ENCODE data around the gene NABP1.

The NABP1 gene

DNA sequence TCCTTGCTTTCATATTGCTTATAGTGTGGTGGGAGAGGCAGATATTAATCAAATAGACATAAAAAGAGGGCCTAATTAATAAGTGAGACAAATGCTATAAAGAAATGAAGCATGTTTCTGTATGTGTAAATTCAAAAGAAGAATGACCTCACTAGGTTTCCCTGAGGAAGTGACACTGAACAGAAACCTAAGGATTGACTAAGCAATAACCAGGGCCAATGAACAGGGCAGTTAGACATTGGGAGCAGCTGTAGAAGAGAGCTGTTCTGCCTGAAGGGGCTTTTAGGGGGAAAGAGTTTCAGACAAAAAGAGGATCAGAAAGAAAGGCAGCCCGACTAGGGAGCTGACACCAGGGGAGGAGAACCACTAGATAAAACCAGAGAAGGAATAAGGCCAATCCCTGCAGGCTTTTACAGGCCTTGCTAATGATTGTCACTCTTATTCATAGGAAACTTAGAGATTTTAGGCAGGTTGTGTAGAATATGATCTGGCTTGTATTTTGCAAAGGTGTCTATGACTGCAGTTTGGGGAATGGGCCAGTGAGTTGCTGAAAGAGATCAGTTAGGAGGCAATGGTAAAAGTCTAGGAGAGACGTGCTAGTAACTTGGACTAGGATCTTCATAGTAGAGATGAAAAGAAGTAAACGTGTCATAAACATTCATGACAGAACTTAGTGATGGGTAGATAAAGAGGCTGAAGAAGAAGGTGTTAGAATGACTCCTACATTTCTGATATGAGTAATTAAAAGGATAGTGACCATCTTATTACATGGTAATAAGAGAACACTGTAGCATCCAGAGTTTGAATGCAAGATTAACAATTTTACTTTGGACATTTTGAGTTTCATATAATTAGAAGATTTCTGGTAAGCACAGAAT is 26.8 kb upstream of the NABP1 start:
- no peak for TF ChIP-seq EP300 (IDR thresholded peaks at IDR 0.05; ENCODE audit: borderline replicate concordance)
- no peak for TF ChIP-seq CREB1 (IDR thresholded peaks at IDR 0.05; ENCODE audit: low read depth)
- no peak for TF ChIP-seq NFIC (IDR thresholded peaks at IDR 0.05)
- TF ChIP-seq CEBPB (IDR thresholded peaks at IDR 0.05), result no peak
- TF ChIP-seq EGR1 (IDR thresholded peaks at IDR 0.05), result no peak
- TF ChIP-seq, protein P1, sequence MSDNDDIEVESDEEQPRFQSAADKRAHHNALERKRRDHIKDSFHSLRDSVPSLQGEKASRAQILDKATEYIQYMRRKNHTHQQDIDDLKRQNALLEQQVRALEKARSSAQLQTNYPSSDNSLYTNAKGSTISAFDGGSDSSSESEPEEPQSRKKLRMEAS (IDR thresholded peaks at IDR 0.05), result no peak
- no peak for TF ChIP-seq FOXM1 (IDR thresholded peaks at IDR 0.05; ENCODE audit: borderline replicate concordance, low read depth)
- TF ChIP-seq, protein P2, sequence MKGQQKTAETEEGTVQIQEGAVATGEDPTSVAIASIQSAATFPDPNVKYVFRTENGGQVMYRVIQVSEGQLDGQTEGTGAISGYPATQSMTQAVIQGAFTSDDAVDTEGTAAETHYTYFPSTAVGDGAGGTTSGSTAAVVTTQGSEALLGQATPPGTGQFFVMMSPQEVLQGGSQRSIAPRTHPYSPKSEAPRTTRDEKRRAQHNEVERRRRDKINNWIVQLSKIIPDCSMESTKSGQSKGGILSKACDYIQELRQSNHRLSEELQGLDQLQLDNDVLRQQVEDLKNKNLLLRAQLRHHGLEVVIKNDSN (IDR thresholded peaks at IDR 0.05), result no peak
- no peak for TF ChIP-seq RAD21 (IDR thresholded peaks at IDR 0.05; ENCODE audit: low read depth)
- TF ChIP-seq, protein P3, sequence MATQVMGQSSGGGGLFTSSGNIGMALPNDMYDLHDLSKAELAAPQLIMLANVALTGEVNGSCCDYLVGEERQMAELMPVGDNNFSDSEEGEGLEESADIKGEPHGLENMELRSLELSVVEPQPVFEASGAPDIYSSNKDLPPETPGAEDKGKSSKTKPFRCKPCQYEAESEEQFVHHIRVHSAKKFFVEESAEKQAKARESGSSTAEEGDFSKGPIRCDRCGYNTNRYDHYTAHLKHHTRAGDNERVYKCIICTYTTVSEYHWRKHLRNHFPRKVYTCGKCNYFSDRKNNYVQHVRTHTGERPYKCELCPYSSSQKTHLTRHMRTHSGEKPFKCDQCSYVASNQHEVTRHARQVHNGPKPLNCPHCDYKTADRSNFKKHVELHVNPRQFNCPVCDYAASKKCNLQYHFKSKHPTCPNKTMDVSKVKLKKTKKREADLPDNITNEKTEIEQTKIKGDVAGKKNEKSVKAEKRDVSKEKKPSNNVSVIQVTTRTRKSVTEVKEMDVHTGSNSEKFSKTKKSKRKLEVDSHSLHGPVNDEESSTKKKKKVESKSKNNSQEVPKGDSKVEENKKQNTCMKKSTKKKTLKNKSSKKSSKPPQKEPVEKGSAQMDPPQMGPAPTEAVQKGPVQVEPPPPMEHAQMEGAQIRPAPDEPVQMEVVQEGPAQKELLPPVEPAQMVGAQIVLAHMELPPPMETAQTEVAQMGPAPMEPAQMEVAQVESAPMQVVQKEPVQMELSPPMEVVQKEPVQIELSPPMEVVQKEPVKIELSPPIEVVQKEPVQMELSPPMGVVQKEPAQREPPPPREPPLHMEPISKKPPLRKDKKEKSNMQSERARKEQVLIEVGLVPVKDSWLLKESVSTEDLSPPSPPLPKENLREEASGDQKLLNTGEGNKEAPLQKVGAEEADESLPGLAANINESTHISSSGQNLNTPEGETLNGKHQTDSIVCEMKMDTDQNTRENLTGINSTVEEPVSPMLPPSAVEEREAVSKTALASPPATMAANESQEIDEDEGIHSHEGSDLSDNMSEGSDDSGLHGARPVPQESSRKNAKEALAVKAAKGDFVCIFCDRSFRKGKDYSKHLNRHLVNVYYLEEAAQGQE (IDR thresholded peaks at IDR 0.05; ENCODE audit: low read depth), result no peak
- TF ChIP-seq ZBTB7A (IDR thresholded peaks at IDR 0.05; ENCODE audit: low read depth), result no peak
- no peak for TF ChIP-seq YY1 (IDR thresholded peaks at IDR 0.05; ENCODE audit: low read depth)
- no peak for TF ChIP-seq TEAD4 (IDR thresholded peaks at IDR 0.05)
- no peak for TF ChIP-seq TCF12 (IDR thresholded peaks at IDR 0.05; ENCODE audit: low read depth)
- TF ChIP-seq TAF1 (IDR thresholded peaks at IDR 0.05; ENCODE audit: low read depth), result no peak

DNA sequence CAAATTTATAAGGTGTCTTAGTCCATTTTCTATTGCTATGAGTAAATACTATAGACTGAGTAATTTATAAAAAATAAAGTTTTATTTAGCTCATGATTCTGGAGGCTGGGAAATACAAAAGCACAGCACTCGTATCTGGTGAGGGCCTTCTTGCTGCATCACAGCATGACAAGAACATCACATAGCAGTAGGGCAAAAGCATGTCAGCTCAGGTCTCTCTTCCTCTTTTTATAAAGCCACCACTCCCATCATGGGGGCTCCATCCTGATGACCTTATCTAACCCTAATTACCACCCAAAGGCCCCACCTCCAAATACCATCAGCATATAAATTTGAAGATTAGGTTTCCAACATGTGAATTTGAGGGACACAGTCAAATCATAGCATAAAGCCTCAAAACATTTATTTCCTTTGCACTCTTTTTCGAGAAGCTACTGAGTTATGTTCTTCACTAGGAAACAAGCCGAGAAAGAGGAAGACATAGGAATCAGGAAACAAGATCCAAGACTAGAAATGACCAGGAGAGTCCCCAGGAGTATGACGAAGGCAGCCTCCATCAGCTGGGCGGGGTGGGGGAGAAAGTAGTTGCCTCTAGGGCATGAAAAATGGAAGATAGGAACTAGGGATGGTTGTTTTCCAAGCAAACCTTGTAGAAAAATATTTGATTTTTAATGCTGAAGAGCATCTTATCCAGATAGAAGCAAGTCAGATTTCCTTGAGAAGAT is 24.1 kb upstream of the NABP1 start:
- TF ChIP-seq TAF1 (IDR thresholded peaks at IDR 0.05; ENCODE audit: low read depth) (no peak), CEBPB (IDR thresholded peaks at IDR 0.05) (no peak), CREB1 (IDR thresholded peaks at IDR 0.05; ENCODE audit: low read depth) (no peak)
- TF ChIP-seq, protein P1 (IDR thresholded peaks at IDR 0.05), result no peak
- TF ChIP-seq, protein P2 (IDR thresholded peaks at IDR 0.05), result no peak

DNA sequence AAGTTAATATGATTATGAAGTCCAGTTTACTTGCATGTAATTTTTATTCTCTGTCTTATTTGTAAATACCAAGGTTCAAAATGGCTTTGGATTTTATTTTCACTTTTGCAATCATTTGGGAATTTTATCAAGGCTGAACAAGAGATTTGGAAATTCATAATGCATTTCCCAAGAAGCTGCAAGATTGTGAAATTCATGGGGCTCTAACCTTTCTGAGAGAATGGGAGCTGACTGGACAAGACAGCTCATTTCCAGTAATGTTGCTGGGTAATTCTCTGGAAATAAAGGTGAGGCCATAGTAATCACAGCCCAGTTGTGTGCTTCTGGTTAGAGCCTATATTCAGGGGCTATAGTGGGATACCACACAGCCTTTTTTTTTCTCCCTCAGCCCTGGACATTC is 21.5 kb upstream of the NABP1 start:
- no peak for TF ChIP-seq TEAD4 (IDR thresholded peaks at IDR 0.05)
- no peak for TF ChIP-seq CREB1 (IDR thresholded peaks at IDR 0.05; ENCODE audit: low read depth)
- TF ChIP-seq FOXM1 (IDR thresholded peaks at IDR 0.05; ENCODE audit: borderline replicate concordance, low read depth), result no peak
- TF ChIP-seq ZBTB7A (IDR thresholded peaks at IDR 0.05; ENCODE audit: low read depth), result no peak

DNA sequence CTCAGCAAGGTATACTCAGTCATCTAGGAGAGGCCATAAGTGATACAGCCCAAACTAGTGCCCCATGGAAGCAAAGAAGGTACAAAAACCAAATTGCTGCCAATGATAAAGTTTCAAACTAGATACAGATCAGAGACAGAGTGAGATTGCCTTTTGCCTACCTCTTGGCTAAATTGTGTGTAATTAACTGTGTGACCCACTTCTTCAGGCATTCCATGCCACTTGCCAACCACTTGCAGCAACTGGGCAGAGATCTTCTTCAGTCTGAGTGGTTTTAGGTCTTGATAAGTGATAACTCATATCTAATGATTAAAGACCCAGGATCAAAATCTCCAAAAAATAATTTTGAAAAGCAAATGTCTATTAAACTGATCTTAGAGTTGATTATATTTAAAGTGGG is 21.1 kb upstream of the NABP1 start:
- TF ChIP-seq TEAD4 (IDR thresholded peaks at IDR 0.05) (no peak), ZBTB7A (IDR thresholded peaks at IDR 0.05; ENCODE audit: low read depth) (no peak), RAD21 (IDR thresholded peaks at IDR 0.05; ENCODE audit: low read depth) (no peak), TAF1 (IDR thresholded peaks at IDR 0.05; ENCODE audit: low read depth) (no peak), EP300 (IDR thresholded peaks at IDR 0.05; ENCODE audit: borderline replicate concordance) (no peak), NFIC (IDR thresholded peaks at IDR 0.05) (no peak), CREB1 (IDR thresholded peaks at IDR 0.05; ENCODE audit: low read depth) (no peak), FOXM1 (IDR thresholded peaks at IDR 0.05; ENCODE audit: borderline replicate concordance, low read depth) (no peak), YY1 (IDR thresholded peaks at IDR 0.05; ENCODE audit: low read depth) (no peak)
- TF ChIP-seq, protein P2 (IDR thresholded peaks at IDR 0.05), result no peak
- TF ChIP-seq, protein P3 (IDR thresholded peaks at IDR 0.05; ENCODE audit: low read depth), result no peak
- TF ChIP-seq, protein P1 (IDR thresholded peaks at IDR 0.05), result no peak

DNA sequence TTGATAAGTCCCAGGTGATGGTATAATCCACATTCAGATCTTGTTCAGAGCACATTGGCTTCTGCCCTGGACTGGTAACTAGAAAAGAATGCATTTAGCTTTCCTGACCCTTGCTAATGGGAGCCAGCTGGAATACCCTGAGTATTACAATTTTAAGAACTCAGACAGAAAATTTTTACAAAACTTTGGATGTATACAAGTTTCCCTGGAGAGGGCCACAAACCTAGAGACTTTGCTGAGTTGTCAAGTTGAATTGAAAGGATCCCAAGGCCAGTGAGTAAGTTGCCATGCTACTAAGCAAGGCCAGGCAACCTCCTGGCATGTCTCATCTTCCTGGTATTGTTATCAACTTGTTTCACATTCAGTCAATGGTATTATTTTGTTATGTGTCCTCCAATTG is 20.0 kb upstream of the NABP1 start:
- no peak for TF ChIP-seq FOXM1 (IDR thresholded peaks at IDR 0.05; ENCODE audit: borderline replicate concordance, low read depth)
- TF ChIP-seq CREB1 (IDR thresholded peaks at IDR 0.05; ENCODE audit: low read depth), result no peak
- TF ChIP-seq, protein P2 (IDR thresholded peaks at IDR 0.05), result no peak

All from Ishikawa (cell line).